ENCODE results near the gene WIPF3. TPM values are rescaled to one million over a fixed set of nuclear protein-coding genes. Genes with fewer than 3 reads are reported as not detected.

WIPF3 gene
- total and polyA plus RNA-seq, 5 donors: 1.8 to 4.4 (median 2.8) TPM

DNA sequence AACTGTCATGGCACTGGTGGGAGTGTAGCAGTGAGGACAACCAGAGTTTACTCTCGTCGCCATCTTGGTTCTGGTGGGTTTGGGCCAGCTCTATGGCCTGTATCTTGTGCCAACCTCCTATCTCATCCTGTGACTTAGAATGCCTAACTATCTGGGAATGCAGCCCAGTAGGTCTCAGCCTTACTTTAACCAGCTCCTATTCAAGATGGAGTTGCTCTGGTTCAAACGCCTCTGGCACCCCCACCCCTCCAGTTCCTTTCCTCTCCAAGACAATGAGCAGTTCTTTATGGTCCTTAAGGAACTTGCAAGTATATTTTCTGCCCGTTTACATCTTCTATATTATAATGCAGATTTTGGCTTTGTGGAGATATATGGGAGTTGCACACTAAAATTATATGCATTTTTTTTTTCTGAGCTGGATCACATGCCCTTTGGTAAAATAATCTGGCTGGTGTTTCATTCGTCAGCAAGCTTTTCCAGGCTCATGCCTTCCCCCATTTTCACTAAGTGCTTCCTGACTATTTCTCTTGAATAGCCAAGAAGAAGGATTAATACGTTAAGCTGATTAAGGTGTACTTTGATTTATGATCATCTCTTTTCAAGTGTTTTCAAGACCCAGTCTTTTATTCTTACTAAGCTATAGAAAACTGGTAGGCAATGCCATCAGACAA lies 11.2 kb upstream of the WIPF3 start:
- H3K27me3 ChIP-seq (ENCODE audit: control insufficient read depth, insufficient read depth): no peaks in the 10 kb centered on the region
- intact Hi-C loops (cut with DNase I): no loop called here
- H3K4me1 ChIP-seq (ENCODE audit: control insufficient read depth, insufficient read depth, low read length): no peaks in the 10 kb centered on the region
- no peak overlapping the region for H3K27ac ChIP-seq (ENCODE audit: low read length)
- no peak overlapping the region for H3K4me3 ChIP-seq (ENCODE audit: low read length)
- DNase-seq: no peak
- no peaks in the 10 kb centered on the region for H3K9me3 ChIP-seq (ENCODE audit: control insufficient read depth, low read length)
- WGBS: 72% methylated on average over 6 of the region's 6 CpGs
- no peak for ATAC-seq

DNA sequence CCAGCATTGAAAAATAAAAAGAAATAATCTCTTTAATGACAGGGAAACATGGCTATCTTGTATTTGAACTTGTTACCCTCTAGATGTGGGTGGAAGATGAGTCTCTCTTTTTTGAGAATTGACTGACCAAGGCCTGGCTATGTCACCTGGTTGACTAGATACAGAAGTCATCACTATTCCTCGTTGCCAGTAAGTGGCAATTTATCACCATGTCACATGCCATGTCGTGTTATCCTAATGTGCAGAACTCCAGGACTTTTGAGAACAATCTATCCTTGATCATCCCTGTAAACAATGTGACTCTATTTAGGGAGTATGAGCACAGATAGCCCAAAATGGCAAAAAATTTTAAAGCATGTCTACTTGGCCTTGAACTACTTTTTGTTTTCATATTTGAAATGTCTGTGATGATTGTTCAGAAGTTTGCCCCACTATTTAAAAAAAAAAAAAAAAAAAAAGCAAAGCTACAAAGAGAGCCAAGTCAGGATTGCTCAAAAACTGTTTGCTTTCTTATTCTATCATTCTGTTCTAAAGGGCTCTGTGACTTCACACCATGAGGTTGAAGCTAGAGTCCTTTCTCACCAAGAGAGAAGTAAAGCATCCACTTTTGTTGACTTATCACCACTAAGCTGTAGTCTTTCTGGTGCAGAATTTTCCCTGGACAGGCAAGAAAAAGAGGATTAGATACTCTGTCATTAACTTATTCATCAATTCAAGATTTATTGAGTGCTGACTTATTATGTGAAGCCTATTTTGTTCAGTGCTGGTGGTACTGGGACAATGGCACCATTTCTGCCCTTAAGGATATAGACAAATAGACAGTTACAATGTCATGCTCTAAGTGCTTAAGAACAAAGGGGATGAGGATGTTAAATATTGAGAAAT lies 10.4 kb upstream of the WIPF3 start:
- DNase-seq (no peak), ATAC-seq (no peak)
- 22% methylated on average over 2 of the region's 2 CpGs for WGBS
- no peak overlapping the region for H3K4me3 ChIP-seq (ENCODE audit: low read length)
- no peaks in the 10 kb centered on the region for H3K4me1 ChIP-seq (ENCODE audit: control insufficient read depth, insufficient read depth, low read length)
- H3K27me3 ChIP-seq (ENCODE audit: control insufficient read depth, insufficient read depth): no peaks in the 10 kb centered on the region
- intact Hi-C loops (cut with DNase I): no loop called here
- no peaks in the 10 kb centered on the region for H3K9me3 ChIP-seq (ENCODE audit: control insufficient read depth, low read length)
- H3K27ac ChIP-seq (ENCODE audit: low read length): no peak overlapping the region

DNA sequence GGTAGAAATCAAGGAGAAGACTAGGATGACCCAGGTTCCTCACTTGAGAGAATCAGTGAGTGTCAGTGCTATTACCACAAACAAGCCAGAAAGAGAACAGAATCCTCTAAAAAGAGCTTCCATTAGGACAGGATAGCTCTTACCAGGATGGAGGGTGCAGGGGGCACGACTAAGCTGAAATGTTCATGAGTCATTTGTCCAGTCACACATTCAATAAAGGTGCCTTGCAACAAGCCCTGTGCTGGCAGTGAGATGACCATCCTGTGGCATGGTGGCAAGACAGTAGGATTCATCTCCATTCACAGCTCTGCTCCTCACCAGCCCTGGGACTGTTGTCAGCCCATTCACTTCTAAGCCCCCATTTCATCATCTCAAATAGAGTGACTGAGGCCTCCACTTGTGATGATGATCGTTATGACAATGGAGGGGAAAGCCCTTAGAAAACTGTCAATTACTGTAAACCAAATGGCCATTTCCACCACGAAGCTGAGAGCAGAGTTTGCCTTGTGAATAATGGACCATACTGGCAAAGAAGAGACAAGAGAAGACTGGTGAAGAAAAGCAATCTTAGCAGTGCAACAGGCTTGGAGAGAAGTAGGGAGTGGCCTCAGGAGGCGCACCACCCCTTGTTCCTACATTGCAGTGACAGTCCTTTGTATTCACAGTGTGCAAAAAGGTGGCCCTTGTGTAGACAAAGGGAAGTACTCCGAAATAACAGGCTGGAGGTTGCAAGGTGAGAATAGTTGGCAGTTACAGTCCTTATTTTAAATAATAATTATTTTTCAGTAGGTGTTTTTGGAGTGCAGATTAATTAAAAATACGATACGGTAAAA lies 9.0 kb upstream of the WIPF3 start:
- DNase-seq (no peak), ATAC-seq (no peak)
- Histone ChIP-seq H3K27ac (ENCODE audit: low read length) (no peak overlapping the region), H3K4me3 (ENCODE audit: low read length) (no peak overlapping the region), H3K4me1 (ENCODE audit: control insufficient read depth, insufficient read depth, low read length) (no peaks in the 10 kb centered on the region), H3K27me3 (ENCODE audit: control insufficient read depth, insufficient read depth) (no peaks in the 10 kb centered on the region), H3K9me3 (ENCODE audit: control insufficient read depth, low read length) (no peaks in the 10 kb centered on the region)
- 89% methylated on average over 7 of the region's 7 CpGs for WGBS
- intact Hi-C loops (cut with DNase I): no loop called here

DNA sequence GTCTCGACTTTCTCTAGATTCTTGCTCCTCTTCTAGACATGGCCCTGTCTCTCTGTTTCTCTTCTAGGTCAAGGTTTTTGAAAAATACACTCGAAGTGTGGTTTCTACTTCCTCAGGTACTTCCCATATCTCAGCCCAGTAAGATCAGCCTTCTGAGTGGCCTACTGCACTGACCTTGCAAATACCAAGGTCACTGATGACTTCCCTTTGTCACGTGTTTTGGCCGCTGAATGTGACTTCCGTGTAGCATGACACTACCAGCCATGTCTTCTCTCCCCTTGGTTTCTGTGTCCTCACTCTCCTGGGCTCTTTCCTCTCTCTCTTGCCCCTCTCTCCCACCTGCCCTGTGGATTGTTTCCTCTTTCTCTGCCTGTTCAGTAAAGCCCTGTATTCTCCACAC lies 7.9 kb upstream of the WIPF3 start:
- Histone ChIP-seq H3K27me3 (ENCODE audit: control insufficient read depth, insufficient read depth) (no peaks in the 10 kb centered on the region), H3K4me3 (ENCODE audit: low read length) (no peak overlapping the region), H3K27ac (ENCODE audit: low read length) (no peak overlapping the region), H3K9me3 (ENCODE audit: control insufficient read depth, low read length) (no peaks in the 10 kb centered on the region), H3K4me1 (ENCODE audit: control insufficient read depth, insufficient read depth, low read length) (no peaks in the 10 kb centered on the region)
- 68% methylated on average over 5 of the region's 5 CpGs for WGBS
- ATAC-seq: no peak
- intact Hi-C loops (cut with DNase I): no loop called here
- no peak for DNase-seq

DNA sequence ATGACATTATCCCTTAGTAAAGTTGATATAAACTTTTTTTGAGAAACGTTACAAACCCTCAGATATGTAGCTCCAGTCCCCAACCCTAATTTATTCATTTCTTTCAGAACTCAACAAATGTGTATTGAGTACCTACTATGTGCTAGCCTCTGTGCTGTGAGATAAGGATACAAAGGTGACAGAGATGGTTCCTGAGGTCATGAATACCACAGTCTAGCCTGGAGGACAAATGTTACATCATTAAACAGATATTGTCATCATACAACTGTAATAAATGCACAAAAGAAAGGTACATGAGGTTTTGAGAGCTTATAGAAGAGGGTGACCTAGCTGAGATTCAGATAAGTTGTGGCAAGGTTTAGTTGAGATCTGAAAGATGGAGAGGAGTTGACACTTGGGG lies 4.4 kb upstream of the WIPF3 start:
- no peak for ATAC-seq
- no peak for DNase-seq
- Histone ChIP-seq H3K27me3 (ENCODE audit: control insufficient read depth, insufficient read depth) (no peaks in the 10 kb centered on the region), H3K9me3 (ENCODE audit: control insufficient read depth, low read length) (no peaks in the 10 kb centered on the region), H3K4me1 (ENCODE audit: control insufficient read depth, insufficient read depth, low read length) (no peaks in the 10 kb centered on the region), H3K4me3 (ENCODE audit: low read length) (no peak overlapping the region), H3K27ac (ENCODE audit: low read length) (no peak overlapping the region)
- intact Hi-C loops (cut with DNase I): loop anchor here in 1 of 4 donors (10.0 kb wide), 1 partner anchor 47 kb away; no protein-coding TSS in a partner anchor
- WGBS: 71% methylated on average over 1 of the region's 1 CpG

DNA sequence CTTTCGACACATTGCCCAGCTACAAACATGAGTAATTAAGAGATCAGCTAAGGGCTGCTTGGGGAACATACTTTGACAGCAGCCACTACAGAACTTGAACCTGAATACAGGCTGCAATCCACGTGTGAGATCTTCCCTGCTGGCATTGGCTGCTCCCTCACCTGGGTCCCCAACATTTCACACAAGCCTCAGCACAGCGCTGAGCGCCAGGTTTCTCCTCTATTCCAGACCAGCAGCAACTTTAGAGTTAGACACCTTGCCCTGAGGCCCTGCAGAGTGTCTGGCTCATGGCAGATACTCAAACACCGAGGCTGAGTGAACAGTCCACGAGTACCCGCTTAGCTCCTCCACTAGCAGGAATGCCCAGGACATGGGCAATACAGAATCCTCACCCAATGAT lies 1.3 kb upstream of the WIPF3 start:
- intact Hi-C loops (cut with DNase I): loop anchor here in 1 of 4 donors (10.0 kb wide), 1 partner anchor 50 kb away; no protein-coding TSS in a partner anchor
- DNase-seq (no peak), ATAC-seq (no peak)
- no peak overlapping the region for H3K27ac ChIP-seq (ENCODE audit: low read length)
- no peaks in the 10 kb centered on the region for H3K27me3 ChIP-seq (ENCODE audit: control insufficient read depth, insufficient read depth)
- H3K9me3 ChIP-seq (ENCODE audit: control insufficient read depth, low read length): no peaks in the 10 kb centered on the region
- WGBS: 88% methylated on average over 7 of the region's 7 CpGs
- no peaks in the 10 kb centered on the region for H3K4me1 ChIP-seq (ENCODE audit: control insufficient read depth, insufficient read depth, low read length)
- H3K4me3 ChIP-seq (ENCODE audit: low read length): no peak overlapping the region

DNA sequence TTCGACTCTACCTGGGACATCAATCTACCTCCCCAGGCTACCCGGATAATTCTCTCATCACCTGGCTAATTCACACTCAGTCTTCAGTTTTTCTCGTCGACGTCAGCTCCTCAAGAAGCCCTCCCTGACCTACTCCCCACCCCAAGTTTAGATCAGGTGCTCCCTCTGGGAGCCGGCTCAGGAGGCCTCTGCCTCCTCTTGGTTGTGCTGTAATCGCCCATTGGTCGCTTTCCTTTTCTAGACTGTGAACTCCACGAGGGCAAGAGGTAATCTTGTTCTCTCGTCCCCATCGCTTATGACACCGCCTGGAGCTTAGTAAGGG lies 461 bp upstream of the WIPF3 start:
- peak overlapping the region; percentile 76 for H3K4me3 ChIP-seq (ENCODE audit: low read length)
- intact Hi-C loops (cut with DNase I): loop anchor here in 1 of 4 donors (10.0 kb wide), 1 partner anchor 51 kb away; no protein-coding TSS in a partner anchor
- ATAC-seq (no peak), DNase-seq (no peak)
- H3K27me3 ChIP-seq (ENCODE audit: control insufficient read depth, insufficient read depth): no peaks in the 10 kb centered on the region
- H3K9me3 ChIP-seq (ENCODE audit: control insufficient read depth, low read length): no peaks in the 10 kb centered on the region
- WGBS: 62% methylated on average over 12 of the region's 12 CpGs
- H3K4me1 ChIP-seq (ENCODE audit: control insufficient read depth, insufficient read depth, low read length): no peaks in the 10 kb centered on the region
- H3K27ac ChIP-seq (ENCODE audit: low read length): no peak overlapping the region

DNA sequence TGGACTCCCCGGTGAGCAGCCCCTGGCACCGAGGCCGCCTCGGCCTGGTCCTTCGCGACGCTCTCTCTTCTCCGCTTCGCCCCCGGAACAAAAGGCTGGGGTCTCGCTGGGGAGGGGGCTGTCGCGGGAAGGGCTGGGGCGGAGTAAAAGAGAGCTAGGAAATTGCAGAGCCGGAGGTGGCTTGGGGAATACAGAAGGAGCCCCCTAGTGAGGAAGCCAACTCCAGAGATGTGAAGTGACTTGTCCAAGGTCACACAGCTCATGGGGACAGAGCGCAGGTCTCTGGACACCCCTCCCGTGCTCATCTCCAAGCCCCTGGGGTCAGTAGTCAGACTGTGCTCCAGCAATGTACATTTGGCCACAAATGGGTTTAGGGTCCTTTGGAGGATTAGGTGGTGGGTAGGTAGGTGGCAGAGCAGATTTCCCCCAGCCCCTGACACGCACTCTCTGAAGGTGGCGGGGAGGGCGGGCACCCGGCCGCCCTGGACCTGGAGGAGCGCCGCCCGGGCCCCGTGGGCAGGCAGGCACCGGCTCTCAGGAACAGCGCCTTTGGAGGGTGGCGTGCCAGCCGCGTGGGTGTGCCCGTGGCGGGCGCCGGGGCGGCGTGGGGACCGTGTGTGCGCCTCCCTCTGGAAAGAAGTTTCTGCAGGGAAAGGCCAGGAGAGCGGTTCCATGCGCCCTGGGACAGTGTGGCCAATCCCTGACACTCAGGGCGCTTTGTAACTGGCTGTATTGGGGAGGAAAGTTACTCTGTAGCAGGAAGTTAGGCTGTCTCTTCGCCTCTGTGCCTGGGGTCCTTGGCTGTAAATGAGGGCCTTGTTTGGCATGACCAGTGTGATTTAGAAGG lies 910 bp downstream of the WIPF3 start:
- peak overlapping the region; percentile 76 for H3K4me3 ChIP-seq (ENCODE audit: low read length)
- H3K27me3 ChIP-seq (ENCODE audit: control insufficient read depth, insufficient read depth): no peaks in the 10 kb centered on the region
- peak; percentile 58 to 79 (median 75) for DNase-seq
- ATAC-seq: peak; percentile 79 to 88
- H3K9me3 ChIP-seq (ENCODE audit: control insufficient read depth, low read length): no peaks in the 10 kb centered on the region
- intact Hi-C loops (cut with DNase I): loop anchor here in 1 of 4 donors (10.0 kb wide), 1 partner anchor 52 kb away; no protein-coding TSS in a partner anchor
- no peak overlapping the region for H3K27ac ChIP-seq (ENCODE audit: low read length)
- WGBS: 6% methylated on average over 43 of the region's 43 CpGs
- H3K4me1 ChIP-seq (ENCODE audit: control insufficient read depth, insufficient read depth, low read length): no peaks in the 10 kb centered on the region

DNA sequence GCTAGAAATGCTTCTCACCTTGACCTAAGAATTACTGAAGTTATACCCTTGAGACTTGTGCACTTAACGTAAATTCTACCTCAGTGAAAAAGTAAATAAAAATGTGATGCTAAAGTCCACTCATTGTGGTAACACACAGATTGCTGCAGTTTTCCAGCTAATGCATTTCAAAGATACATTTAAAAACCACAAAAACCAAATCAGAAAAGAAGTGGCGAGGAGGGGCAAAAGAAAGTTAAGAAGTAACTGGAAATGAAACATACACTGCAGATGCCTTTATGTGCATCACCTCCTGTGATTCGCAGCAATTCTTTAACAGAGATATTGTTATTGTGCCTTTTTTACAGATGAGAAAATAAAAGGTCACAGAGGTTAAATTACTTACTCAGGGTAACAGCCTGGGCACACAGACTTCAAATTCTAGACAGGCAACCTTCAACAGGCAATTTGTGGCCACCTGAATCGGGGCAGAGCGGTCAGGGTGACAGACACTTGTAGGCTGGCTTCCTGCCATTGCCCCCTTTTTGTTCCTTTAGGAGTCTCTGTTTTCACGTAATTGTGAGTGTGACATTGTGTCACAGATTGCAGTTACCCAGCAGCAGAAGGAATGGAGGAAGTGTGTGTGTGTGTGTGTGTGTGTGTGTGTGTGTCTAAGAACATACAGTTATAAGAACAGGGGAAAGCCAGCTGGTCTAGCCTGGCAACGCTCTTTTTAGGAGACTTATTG lies 1.9 kb downstream of the WIPF3 start:
- no peak overlapping the region for H3K27ac ChIP-seq (ENCODE audit: low read length)
- no peak for ATAC-seq
- intact Hi-C loops (cut with DNase I): loop anchor here in 1 of 4 donors (10.0 kb wide), 1 partner anchor 53 kb away; no protein-coding TSS in a partner anchor
- DNase-seq: no peak
- H3K9me3 ChIP-seq (ENCODE audit: control insufficient read depth, low read length): no peaks in the 10 kb centered on the region
- H3K4me1 ChIP-seq (ENCODE audit: control insufficient read depth, insufficient read depth, low read length): no peaks in the 10 kb centered on the region
- H3K4me3 ChIP-seq (ENCODE audit: low read length): no peak overlapping the region
- 81% methylated on average over 7 of the region's 7 CpGs for WGBS
- H3K27me3 ChIP-seq (ENCODE audit: control insufficient read depth, insufficient read depth): no peaks in the 10 kb centered on the region

Measured in right cardiac atrium (tissue), 5 donors.